GM19193 (cell line): Measurements from ENCODE around the gene KRTAP10-9.
"Not testable (repeated sequence)": the region's sequence is repeated elsewhere in the genome, so short reads cannot be mapped to it uniquely, and the experiment has no call there.

Experiments
- POLR2A ChIP-seq: IDR thresholded peaks from 4 replicates; pipeline ENCODE4 v1.6.1; 2011; ENCODE audit not compliant: insufficient read depth, insufficient read length; ENCODE audit errors: extremely low read depth

Gene KRTAP10-9

DNA sequence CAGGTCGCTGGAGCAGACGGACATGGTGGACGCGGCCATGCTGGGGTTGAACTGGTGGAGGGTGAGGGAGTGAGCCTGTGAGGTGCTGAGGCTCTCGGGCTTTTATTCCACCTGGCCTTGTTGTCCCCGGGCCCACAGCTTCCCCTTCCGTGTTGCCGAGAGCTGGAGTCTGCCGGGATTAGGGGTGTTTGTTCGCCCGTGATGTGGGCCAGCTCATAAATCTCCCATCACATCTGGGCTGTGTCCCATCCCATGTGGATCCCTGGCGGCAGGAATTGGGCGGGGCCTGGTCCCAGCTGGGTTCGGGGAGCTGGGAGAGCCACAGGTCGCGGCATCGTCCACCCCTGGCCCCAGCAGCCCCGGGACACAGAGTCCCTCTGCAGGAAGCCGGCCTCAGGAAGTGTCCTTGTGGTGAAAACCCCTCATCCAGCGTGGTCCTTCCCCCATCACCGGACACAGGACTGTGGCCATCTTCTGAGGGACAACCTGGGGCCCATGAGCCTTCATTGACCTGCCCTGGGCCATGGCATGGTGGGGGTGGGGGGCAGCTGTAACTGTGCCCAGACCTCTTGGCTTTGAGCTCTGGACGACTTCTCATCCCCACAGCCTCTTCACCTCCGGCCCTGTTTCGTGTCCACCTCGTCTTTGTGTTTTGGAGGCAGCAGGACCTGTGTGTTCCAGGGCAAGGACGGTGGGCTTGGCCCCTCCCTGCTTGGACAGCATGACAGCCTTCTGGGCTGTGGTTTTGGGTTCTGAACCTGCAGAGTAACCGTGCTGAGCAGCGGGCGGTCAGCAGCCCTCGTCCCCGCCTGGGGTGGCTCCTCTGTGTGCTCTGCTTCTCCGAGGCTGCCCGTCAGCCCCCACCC is 34.2 kb upstream of the KRTAP10-9 start, which contains the start of gene KRTAP10-6:
Gene KRTAP10-6, minus strand, starts transcription at position 60 of the 866 bp plus-strand sequence. Its CDS starts 21 bp downstream, at position 39.
- no peak for TF ChIP-seq POLR2A

DNA sequence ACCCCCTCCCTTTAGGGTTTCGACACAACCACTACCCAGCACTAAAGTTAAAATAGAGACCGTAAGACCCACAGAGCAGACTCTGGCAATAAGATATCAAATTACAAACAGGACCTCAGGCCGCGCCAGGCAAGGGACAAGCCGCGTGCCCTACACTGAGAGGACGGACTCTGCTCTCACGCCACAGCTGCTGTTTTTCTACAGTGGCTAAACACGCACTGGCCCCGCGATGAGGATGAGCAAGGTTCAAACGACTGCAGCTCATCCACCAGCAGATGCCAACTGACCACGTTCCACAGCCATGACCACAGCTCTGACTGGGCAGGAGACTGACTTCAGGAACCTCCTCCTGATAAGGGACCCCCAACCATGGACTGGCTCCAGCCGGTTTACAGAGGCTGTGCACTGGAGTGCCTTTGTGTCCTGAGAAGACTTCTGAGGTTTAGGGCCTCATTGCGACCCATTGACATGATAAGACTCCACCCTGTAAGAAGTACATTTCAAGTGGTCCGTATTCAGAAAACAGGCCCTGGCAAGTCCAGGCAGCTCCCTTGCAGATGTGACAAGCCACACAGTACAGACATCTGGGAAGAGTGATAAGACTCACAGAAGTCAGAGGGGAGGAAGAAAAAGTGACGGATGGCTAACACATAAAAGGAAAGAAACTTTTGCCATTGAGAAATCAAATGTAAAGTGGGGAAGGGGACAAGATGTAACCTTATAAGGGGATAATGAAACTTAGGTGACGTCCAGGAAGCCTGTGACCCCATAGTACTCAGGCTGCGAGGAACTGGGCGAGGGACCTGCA is 33.1 kb upstream of the KRTAP10-9 start:
- no peak for TF ChIP-seq POLR2A

DNA sequence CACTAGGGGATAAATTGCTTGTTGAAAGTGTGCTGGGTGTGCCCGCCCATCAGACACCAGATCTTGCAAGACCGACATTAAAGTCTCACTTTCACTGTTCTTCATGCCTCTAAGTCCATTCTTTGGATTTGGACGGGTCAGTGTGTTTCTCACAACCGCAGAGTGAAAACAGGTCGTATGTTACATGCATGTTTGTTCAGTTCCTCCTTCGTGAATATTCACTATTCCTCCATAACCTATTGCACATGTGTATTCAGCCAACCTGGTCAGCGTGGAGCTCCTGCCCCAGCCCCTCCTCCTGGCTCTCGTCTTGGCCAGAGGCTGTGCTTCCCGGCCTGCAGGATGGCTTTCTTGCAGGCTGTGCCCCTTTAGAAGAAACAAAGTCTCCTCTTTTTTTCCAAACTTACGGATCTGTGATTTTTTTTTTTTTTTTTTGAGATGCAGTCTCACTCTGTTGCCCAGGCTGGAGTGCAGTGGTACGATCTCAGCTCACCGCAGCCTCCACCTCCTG is 32.4 kb upstream of the KRTAP10-9 start:
- no peak for TF ChIP-seq POLR2A

- TF ChIP-seq POLR2A: no peak
Observed at GRCh38 chr21:44595524-44595923, 31.4 kb upstream of the KRTAP10-9 start.

DNA sequence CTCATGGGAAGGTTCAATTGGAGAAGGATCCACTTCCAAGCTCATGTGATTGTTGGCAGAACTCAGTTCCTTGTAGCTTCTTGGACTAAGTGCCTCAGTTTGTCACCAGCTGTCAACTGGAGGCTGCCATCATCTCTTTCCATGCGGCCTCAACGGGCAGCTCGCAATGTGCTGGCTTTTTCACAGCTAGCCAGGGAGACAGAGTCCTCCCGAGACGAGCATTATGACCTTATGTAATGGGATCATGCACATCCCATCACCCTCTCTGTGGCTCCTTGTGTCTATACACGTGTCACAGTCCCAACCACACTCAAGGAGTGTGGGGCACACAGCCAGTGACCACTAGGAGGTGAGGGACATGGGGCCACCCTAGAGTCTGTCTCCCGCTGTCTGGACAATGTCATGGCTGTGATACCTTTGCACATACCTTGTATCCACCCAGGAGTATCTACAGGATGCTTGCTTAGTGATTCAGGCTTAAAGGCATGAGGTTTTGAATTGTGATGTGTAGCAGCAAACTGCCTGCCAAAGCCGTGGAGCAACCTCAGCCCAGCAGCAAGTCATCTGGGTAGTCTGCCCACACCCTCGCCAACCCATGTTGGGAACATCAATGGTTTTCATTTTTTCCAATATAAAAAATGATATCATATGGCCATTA is 30.7 kb upstream of the KRTAP10-9 start:
- no peak for TF ChIP-seq POLR2A

DNA sequence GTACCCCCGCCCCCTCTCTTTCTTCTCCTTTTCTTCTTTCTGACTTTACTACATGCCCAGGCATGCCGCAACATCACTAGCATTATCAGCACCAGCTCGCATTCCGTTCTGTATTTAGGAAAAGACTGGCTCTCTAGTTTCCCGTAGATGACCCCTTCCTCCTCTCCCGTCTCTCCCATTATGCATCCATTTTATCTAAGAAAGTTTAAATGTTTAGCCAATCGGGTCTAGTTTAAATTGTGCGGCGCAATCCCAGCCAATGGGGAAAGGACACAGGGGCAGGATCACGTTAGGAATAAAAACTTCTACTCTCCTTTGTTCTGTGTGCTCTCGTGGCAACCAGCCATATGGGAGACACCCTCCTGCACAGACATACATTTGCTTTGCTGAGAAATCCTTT is 28.8 kb upstream of the KRTAP10-9 start:
- no peak for TF ChIP-seq POLR2A

- TF ChIP-seq POLR2A: no peak
Observed at GRCh38 chr21:44599264-44600029, 27.4 kb upstream of the KRTAP10-9 start.

- TF ChIP-seq POLR2A: not testable (repeated sequence)
Observed at GRCh38 chr21:44600118-44600978, 26.5 kb upstream of the KRTAP10-9 start, which contains the start of gene KRTAP10-7. KRTAP10-7 (plus strand) TSS chr21:44600597; CDS start chr21:44600622, 25 bp downstream.

DNA sequence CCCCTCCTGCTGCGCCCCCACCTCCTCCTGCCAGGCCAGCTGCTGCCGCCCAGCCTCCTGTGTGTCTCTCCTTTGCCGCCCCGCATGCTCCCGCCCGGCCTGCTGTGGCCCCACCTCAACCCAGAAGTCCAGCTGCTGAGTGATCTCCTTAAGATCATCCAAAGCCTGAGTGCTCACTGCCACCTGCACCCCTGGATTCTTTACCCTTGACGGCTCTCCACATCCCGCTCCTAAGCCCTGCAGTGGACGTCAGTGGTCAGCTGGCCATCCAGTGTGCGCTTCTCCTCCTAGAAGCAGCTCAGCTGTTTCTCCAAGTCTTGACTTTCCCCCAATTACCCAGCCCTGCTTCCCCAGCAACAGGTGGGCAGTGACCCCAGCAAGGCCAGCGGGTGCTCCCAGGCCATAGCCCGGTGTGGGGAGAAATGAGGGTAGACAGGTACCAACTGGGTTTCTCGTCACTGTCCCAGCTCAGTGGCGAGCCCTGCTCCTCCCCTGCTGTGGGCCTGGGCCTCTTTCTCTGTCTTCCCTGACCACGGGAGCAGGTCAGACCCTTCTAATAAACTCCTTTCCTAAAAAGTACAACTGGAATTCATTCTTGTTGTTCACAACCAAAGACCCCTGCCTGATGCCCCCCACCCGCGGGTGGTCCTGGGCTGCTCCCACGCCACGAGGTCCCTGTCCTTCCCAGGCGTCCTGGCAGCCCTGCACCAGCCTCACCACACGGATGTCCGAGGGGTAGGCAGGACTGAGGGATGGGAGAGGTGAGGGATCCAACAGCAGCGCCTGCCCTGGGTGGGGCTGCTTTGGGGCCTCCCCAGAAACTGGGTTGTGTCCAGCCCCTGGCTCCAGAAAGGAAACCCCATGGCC is 25.1 kb upstream of the KRTAP10-9 start:
- TF ChIP-seq POLR2A: no peak

DNA sequence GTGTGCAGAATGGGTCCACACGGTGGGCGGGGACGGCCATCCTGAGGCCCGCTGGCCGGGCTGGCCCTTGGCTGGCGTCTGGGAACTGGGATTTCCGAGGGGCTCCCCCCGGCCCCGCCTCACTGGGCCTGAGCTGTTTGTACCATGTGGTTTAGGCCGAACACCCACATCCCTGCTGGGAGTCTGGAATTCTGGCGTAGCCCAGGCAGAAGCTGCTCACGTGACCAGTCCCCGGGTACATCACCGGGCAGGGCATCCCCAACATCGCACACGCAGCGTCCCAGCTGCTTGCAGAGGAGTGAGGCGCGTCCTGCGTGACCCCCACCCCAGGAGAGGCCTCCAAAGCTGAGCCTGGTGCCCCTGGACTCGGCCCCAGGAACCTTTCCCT is 24.4 kb upstream of the KRTAP10-9 start:
- no peak for TF ChIP-seq POLR2A

DNA sequence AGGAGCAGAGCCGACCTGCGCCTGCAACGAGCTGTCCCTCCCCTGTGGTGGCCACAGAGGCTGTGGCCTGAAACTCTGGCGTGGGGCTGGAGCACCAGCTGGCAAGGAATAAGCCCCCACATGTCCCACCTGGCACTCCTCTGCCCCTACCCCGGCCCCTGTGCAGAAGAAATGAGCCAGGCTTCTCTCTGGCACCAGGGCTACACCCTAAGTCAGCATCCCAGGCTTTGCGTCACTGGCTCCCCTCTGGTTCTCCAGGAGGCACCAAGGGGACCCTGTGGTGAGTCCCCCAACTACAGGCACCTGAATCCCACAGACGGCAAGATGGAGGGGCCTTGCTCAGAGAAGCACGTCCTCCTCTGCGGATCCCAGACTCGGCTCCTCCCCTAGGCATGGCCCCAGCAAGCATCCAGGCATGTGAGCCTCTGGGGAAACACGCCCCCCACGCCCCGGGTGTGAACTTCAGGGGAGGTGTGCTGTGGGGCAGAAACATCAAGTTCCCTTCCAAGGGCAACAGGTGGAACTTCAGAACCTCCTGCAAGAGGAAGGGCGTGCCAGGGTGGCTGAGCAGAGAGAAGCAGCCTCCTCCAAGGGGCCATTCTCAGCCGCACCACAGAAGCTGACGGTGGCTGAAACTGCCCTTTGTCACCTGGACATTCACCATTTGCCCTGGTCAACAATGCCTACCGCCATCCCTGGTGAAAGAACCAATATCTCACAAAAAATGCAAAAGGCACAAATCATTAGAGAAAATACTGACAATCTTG is 23.6 kb upstream of the KRTAP10-9 start:
- no peak for TF ChIP-seq POLR2A

GRCh38 chr21:44603911-44604310 is 23.0 kb upstream of the KRTAP10-9 start:
- no peak for TF ChIP-seq POLR2A
